GM21529 (cell line): Measurements from ENCODE around the gene TLL2.

Experiments used
- ATAC-seq: cut with Tn5 transposase; IDR thresholded peaks from one replicate; pipeline ENCODE4 v1.9.1; 2021; ENCODE audit not compliant: unreplicated experiment

Gene TLL2

GRCh38 chr10:96327462-96327861 lies 186.3 kb downstream of the TLL2 start:
- ATAC-seq = no peak

GRCh38 chr10:96325719-96326373 lies 187.9 kb downstream of the TLL2 start:
- peak; percentile 93 for ATAC-seq

GRCh38 chr10:96324447-96324846 lies 189.3 kb downstream of the TLL2 start:
- no peak for ATAC-seq

GRCh38 chr10:96322275-96322674 lies 191.5 kb downstream of the TLL2 start:
- ATAC-seq = no peak

- ATAC-seq = no peak
Measured at GRCh38 chr10:96321822-96322221, 191.9 kb downstream of the TLL2 start.

- ATAC-seq = no peak
Measured at GRCh38 chr10:96319754-96320474, 193.8 kb downstream of the TLL2 start.

- no peak for ATAC-seq
Measured at GRCh38 chr10:96317067-96317833, 196.5 kb downstream of the TLL2 start.
